Activated CD8-positive, alpha-beta T cell treated with anti-CD3 and anti-CD28 coated beads for 36 hours (primary cell): ENCODE results near the gene FOXP1. TPM values are rescaled to one million over a fixed set of nuclear protein-coding genes. Genes with fewer than 3 reads are reported as not detected.

Source experiments
- ATAC-seq: fragments of 200-7000 bp; cut with Tn5 transposase; one replicate; pipeline ENCODE4 v1.10.0; 2021; ENCODE audit warnings: mild to moderate bottlenecking, moderate library complexity
- CTCF ChIA-PET: fragments of 350-600 bp; sonication (Branson Sonifier 250); formaldehyde crosslinking; loops from one replicate; lab custom pipeline; 2021; ENCODE audit warnings: antibody characterized with exemption; lab: Charles Lee
- POLR2A ChIA-PET: fragments of 350-600 bp; sonication (Branson Sonifier 250); formaldehyde crosslinking; loops from one replicate; lab custom pipeline; 2021; ENCODE audit warnings: antibody characterized with exemption; lab: Charles Lee
- DNase-seq: peaks from one replicate; pipeline ENCODE4 v3.0.0-alpha.2; 2020
- H3K27ac Mint-ChIP-seq: one replicate; pipeline ENCODE4 v1.8.0; 2021; ENCODE audit warnings: mild to moderate bottlenecking, mixed read lengths
- H3K27me3 Mint-ChIP-seq: one replicate; pipeline ENCODE4 v1.8.0; 2021; ENCODE audit warnings: mixed read lengths
- H3K36me3 Mint-ChIP-seq: one replicate; pipeline ENCODE4 v1.8.0; 2021; ENCODE audit warnings: low read depth, mixed read lengths
- H3K4me1 Mint-ChIP-seq: one replicate; pipeline ENCODE4 v1.8.0; 2021; ENCODE audit warnings: low read depth, mixed read lengths
- H3K4me3 Mint-ChIP-seq: one replicate; pipeline ENCODE4 v1.8.0; 2021; ENCODE audit warnings: mild to moderate bottlenecking, moderate library complexity, mixed read lengths
- H3K9me3 Mint-ChIP-seq: one replicate; pipeline ENCODE4 v1.8.0; 2021; ENCODE audit warnings: mixed read lengths
- CTCF ChIP-seq: fragments of 200-600 bp; IDR thresholded peaks from one replicate; pipeline ENCODE4 v1.8.0; 2022; ENCODE audit warnings: antibody characterized with exemption, mild to moderate bottlenecking
- intact Hi-C: fragments of 100-400 bp; cut with micrococcal nuclease; formaldehyde crosslinking; loops from one replicate; pipeline ENCODE4 v1.10.0; 2022
- total RNA-seq, 2 experiments: library from RNA; stranded (reverse); gene quantifications; one replicate each; pipeline ENCODE4 v1.2.3, GENCODE V29; 2021

FOXP1 gene
- total RNA-seq, 2 experiments from 2014 or later: 145 to 153 TPM

- intact Hi-C loops: no loop called here
- H3K9me3 Mint-ChIP-seq: peaks cover 3% of the 10 kb centered on the region
- no peak for TF ChIP-seq CTCF
- ChIA-PET CTCF (interaction anchor here (1.4 kb wide), 1 partner anchor 201 kb away, joined by 3 read pairs; no protein-coding TSS in a partner anchor), POLR2A (interaction anchor here (1.0 kb wide), 1 partner anchor 17 kb away, joined by 3 read pairs; no protein-coding TSS in a partner anchor)
- H3K4me1 Mint-ChIP-seq: peaks cover 42% of the 10 kb centered on the region
- H3K27me3 Mint-ChIP-seq: no peaks in the 10 kb centered on the region
- H3K4me3 Mint-ChIP-seq: no peak overlapping the region
- ATAC-seq: peak; percentile 61
- H3K36me3 Mint-ChIP-seq: peaks cover under 1% of the 10 kb centered on the region
- peak; percentile 21 for DNase-seq
- H3K27ac Mint-ChIP-seq: peak overlapping the region; percentile 47
These were observed 7.6 kb upstream of the FOXP1 start for GRCh38 chr3:71591101-71591500.

- H3K36me3 Mint-ChIP-seq: no peaks in the 10 kb centered on the region
- peaks cover 58% of the 10 kb centered on the region for H3K4me1 Mint-ChIP-seq
- DNase-seq (no peak), ATAC-seq (no peak)
- no peak for TF ChIP-seq CTCF
- POLR2A ChIA-PET: no interaction called here
- no peaks in the 10 kb centered on the region for H3K27me3 Mint-ChIP-seq
- H3K27ac Mint-ChIP-seq: no peak overlapping the region
- H3K9me3 Mint-ChIP-seq: no peaks in the 10 kb centered on the region
- no peak overlapping the region for H3K4me3 Mint-ChIP-seq
- intact Hi-C loops: loop anchor here (10.0 kb wide), 2 partner anchors 194 to 584 kb away; no protein-coding TSS in a partner anchor
- CTCF ChIA-PET: interaction anchor here (1.0 to 1.4 kb wide), 2 partner anchors 134 to 166 kb away, joined by 3 read pairs; no protein-coding TSS in a partner anchor
These were observed 5.6 kb upstream of the FOXP1 start for GRCh38 chr3:71589132-71589531.

- no peak for DNase-seq
- Mint-ChIP-seq H3K36me3 (peaks cover 2% of the 10 kb centered on the region), H3K27ac (peak overlapping the region; percentile 63), H3K4me3 (no peak overlapping the region), H3K27me3 (no peaks in the 10 kb centered on the region), H3K4me1 (peaks cover 58% of the 10 kb centered on the region), H3K9me3 (no peaks in the 10 kb centered on the region)
- no peak for ATAC-seq
- no peak for TF ChIP-seq CTCF
- intact Hi-C loops: loop anchor here (10.0 kb wide), 2 partner anchors 193 to 583 kb away; no protein-coding TSS in a partner anchor
- ChIA-PET POLR2A (interaction anchor here (1.2 to 1.6 kb wide), 2 partner anchors 190 to 284 kb away, joined by 3 to 4 read pairs; no protein-coding TSS in a partner anchor), CTCF (interaction anchor here (1.4 to 1.8 kb wide), 2 partner anchors 93 to 165 kb away, joined by 3 to 9 read pairs; no protein-coding TSS in a partner anchor)
These were observed 4.4 kb upstream of the FOXP1 start for GRCh38 chr3:71587958-71588357.

- Mint-ChIP-seq H3K9me3 (no peaks in the 10 kb centered on the region), H3K4me1 (peaks cover 57% of the 10 kb centered on the region), H3K4me3 (no peak overlapping the region), H3K27ac (no peak overlapping the region), H3K36me3 (peaks cover 11% of the 10 kb centered on the region), H3K27me3 (no peaks in the 10 kb centered on the region)
- intact Hi-C loops: loop anchor here (10.0 kb wide), 2 partner anchors 192 to 582 kb away; no protein-coding TSS in a partner anchor
- peak; percentile 29 for TF ChIP-seq CTCF
- ChIA-PET POLR2A (interaction anchor here (0.6 to 0.7 kb wide), 2 partner anchors 309 to 1776 kb away, joined by 3 read pairs; no protein-coding TSS in a partner anchor), CTCF (interaction anchor here (0.6 to 2.4 kb wide), 19 partner anchors 11 to 1036 kb away, joined by 3 to 13 read pairs (median 3); no protein-coding TSS in a partner anchor)
- DNase-seq (no peak), ATAC-seq (no peak)
These were observed 3.3 kb upstream of the FOXP1 start for GRCh38 chr3:71586810-71587242.
